Gastroesophageal sphincter (tissue), 3 donors: ENCODE measurements around the gene HEPHL1.

Source experiments
- CTCF ChIP-seq, 4 experiments: fragments of 200-600 bp in 2 of 4; fragments of 450-650 bp in 2 of 4; sonication (generic) in 1 of 4; IDR thresholded peaks; one replicate each; pipeline ENCODE4 v1.5.1; 2017 to 2019; ENCODE audit warnings: antibody characterized with exemption in 4 of 4, mild to moderate bottlenecking in 2 of 4, moderate library complexity in 2 of 4
- EP300 ChIP-seq: sonication (generic); formaldehyde crosslinking; IDR thresholded peaks from one replicate; pipeline ENCODE4 v1.6.1; 2017; ENCODE audit warnings: antibody characterized with exemption, mild to moderate bottlenecking
- POLR2A ChIP-seq, 2 donors: fragments of 450-650 bp; IDR thresholded peaks; one replicate each; pipeline ENCODE4 v1.6.1; 2017; ENCODE audit warnings: antibody characterized with exemption in 2 of 2, mild to moderate bottlenecking in 2 of 2, moderate library complexity in 1 of 2

GRCh38 chr11:94058630-94059029, 37.5 kb downstream of the HEPHL1 start:
- no peak for TF ChIP-seq POLR2A (IDR thresholded peaks at IDR 0.05)
- no peak for TF ChIP-seq EP300
- TF ChIP-seq CTCF (IDR thresholded peaks at IDR 0.05): no peak
